Hematopoietic multipotent progenitor cell (in vitro differentiated cells): Measurements from ENCODE around the gene PODXL. TPM values are rescaled to one million over a fixed set of nuclear protein-coding genes. Genes with fewer than 3 reads are reported as not detected.
"Not testable (repeated sequence)": the region's sequence is repeated elsewhere in the genome, so short reads cannot be mapped to it uniquely, and the experiment has no call there.

Experiments
- DNase-seq, 3 donors: peaks; one replicate each; pipeline ENCODE4 v3.0.0-alpha.2; 2011 to 2015; ENCODE audit warnings: low read depth in 2 of 3, low spot score in 2 of 3
- total RNA-seq: library from RNA; depleted of rRNA; stranded (reverse); fragments of >200 nt; gene quantifications from one replicate; pipeline ENCODE4 v1.2.3, GENCODE V29; 2012

PODXL gene
- total RNA-seq, 1 donor, result 1.1 TPM

DNA sequence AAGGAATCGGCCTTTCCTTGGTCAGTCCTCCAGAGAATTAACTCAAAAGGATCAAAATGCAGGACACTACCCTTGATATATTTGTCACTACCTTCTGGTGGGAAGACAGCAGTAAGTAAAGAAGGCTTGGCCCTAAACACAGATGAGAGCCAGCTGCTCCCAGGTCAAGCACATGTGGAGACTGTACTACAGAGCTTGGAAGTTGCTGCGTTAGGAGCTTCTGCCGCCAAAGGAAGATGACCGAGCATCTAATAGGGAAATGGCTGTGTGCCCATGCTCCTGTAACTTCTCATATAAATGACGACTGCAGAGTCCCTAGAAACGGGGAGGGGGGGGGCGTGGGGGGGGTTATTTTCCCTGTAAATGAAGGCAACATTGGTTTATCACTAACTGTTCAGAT is 59.0 kb downstream of the PODXL start:
- no peak for DNase-seq

- DNase-seq, result no peak
Measured at GRCh38 chr7:131495669-131496498, 60.5 kb downstream of the PODXL start.

GRCh38 chr7:131494182-131494581 is 62.2 kb downstream of the PODXL start:
- DNase-seq, result no peak

DNA sequence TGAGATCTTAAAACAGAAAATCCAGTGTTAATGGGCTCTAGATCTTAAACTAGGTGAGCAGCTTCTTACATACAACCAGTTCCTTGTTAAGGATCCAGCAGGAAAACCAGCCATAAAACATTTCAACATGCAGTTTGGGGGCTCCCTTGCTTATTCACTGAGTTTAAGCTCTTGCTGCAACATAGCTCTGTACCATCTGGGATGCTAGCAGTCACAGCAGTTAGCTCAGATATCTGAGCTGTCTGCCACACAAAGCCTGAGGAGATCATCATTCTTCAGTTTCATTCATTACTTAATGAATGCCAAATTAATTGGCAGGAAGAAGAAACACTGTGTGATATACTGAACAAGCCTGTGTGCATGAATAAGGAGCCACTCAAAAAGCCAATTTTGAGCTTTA is 62.8 kb downstream of the PODXL start:
- DNase-seq, result no peak

DNA sequence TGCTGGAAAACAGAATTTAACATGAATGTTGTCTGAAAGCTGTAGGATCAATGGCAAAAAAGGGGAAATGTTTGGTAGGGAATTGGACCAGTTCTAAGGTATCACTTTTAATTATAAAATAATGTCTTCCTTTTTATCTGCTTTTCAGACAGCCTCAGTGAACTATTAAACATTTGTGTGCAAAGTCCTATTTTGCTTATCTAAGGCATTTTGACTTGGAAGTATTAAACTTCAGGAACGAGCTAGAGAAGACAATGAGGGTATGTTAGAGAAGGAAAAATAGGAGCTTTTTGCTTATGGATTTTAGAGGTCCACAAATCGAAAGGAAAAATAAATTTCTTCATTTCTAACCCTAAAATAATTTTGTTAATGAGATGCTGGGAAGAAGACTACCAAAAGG is 63.3 kb downstream of the PODXL start:
- no peak for DNase-seq

- no peak for DNase-seq
Measured at GRCh38 chr7:131489881-131490280, 66.5 kb downstream of the PODXL start.

DNA sequence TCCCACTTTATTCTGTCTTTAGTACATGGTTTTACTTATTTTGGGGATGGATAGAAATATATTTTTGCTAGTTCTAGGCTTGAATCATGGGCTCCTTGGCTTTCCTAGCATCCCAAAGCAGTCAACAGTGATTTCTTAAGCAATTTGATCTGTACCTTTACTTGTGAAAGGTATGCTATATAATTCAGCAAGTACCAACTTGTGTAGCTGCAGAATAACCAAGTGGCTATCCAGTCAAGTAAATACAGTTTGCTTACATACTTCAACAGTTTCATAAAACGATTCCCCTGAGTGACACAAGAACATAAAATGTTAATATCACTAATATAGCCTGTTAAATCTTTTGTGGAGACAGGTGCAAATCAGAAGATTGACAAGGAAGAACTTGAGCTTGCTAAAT is 67.2 kb downstream of the PODXL start:
- no peak for DNase-seq

DNA sequence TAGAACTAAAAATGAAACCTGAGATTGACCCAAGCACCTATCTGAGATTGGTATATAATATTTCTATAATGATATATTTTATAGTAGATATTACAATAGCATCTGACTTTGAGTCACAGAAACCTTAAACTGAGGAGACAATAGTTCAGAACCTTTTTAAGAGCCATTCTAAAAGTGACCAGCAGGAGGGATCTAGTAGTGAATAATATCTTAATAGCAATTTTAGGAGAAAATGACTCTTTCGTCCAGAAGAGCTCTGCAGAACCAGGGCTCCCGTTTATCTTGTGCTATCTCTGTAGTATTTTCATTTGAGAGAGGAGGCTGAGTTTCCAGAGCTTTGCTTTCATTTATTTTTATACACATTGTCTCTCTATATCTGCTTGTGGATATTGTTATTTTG is 68.1 kb downstream of the PODXL start:
- no peak for DNase-seq

DNA sequence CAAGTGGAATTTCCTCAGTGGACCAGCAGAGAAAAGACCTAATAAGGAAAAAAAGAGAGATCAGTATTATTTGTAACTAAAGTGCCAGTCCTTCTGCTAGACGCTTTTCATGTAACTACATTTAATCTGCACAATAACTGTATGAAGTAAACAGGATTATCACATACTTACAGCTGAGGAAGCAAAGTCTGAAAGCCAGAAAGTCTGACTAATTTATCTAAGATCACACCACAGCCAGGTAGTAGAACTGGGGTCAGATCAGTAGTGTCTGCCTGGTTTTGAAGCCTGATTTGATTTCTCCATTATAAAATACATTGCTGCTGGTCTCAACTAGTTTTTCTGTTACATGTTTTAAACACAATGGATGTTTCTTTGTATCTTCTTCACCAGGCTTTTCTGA is 69.2 kb downstream of the PODXL start:
- DNase-seq, result no peak

DNA sequence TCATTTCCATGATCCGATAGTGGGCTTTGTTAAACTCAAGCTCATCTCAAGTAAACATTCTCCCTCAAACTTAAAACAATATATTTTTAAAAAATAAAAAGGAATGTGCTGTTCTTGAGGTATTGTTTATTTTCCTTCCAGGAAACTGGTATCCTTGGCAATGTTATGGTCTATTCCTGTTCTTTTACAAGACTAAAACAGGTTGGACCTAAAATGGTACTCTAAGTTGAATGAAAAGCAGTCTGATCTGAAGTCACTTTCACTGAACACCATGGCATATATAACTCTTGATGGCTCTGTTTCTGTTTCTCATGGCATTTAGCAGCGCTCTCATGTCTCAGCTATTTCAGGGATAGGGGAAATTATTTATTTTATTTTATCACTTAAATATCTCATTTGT is 70.1 kb downstream of the PODXL start:
- DNase-seq, result no peak

DNA sequence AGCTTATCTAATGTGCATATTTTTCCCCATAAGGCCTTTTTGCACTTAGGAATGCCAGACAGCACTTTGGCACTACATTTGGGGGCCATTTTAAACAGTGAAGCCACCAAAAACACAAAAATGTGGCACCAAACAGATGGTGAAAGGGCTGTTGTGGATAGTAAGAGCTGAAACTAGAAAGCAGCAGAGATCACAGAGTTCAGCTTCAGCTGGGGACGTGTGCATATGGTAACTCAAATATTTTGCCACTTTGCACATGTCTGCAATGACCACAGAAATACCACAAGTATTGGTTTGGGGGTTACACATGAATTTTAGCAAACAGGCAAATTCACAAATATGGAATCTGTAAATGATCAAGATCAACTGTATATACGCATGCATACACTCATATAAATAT is 72.8 kb downstream of the PODXL start:
- DNase-seq, result no peak

DNA sequence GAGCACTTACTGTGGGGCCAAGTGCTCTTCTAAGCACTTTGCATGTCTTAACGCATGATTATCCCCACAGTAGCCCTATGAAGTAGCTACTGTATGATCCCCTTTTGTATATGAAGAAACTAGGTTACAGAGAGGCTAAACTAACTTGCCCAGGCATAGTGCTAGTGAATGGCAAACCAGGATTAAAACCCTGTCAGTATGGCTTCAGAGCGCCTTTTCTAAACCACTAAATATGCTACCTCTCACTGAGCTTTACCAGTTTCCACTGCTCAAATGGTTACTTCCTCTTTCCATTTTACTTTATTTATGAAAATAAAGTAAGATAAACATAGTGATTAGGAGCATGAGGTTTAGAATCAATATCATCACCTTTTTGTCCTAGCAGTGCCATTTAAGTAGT is 73.6 kb downstream of the PODXL start:
- no peak for DNase-seq

GRCh38 chr7:131480384-131481315 is 75.8 kb downstream of the PODXL start:
- DNase-seq, result no peak

- DNase-seq, result no peak
Measured at GRCh38 chr7:131476740-131477139, 79.7 kb downstream of the PODXL start.

- no peak for DNase-seq
Measured at GRCh38 chr7:131471250-131472004, 85.0 kb downstream of the PODXL start.

DNA sequence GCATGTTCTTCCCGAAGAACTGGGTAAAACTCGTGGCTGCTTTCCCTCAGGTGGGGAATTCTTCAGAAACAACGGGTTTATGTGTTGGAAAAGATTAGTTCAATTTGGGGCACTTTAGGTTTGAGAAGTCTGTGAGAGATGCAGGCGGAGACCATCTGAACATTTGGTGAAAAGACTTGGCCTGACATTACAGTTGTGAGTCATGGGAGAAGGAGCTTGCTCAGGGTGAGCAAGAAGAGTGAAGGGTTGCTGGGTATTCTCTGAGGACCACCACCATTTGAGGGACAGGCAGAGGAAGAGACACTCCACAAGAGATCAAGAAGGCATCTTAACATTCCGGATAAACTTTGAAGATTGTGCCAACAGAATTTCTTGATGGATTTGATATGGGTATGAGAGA is 88.6 kb downstream of the PODXL start:
- no peak for DNase-seq

- no peak for DNase-seq
Measured at GRCh38 chr7:131466735-131467365, 89.6 kb downstream of the PODXL start.

GRCh38 chr7:131462715-131463114 is 93.7 kb downstream of the PODXL start:
- not testable (repeated sequence) for DNase-seq

GRCh38 chr7:131462059-131462458 is 94.4 kb downstream of the PODXL start:
- DNase-seq, result no peak

DNA sequence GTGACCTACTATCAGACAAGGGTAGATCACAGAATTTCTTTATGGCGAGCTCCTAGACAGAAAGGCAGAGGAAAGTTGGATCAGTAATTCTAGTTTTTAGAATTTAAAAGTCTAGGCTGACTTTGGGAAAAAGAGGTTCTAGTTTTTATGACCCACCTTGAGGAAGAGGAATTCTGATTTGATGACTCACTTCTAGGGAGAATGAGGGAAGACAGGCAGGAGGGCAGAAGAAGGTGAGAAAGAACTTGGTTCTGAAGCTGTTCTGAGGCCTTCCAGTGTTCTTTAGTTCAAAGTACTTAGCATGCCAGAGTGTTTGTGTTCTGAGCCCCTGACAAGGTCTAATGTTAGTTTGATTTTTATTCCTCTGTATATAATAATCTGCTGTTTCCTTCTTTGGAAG is 97.2 kb downstream of the PODXL start:
- no peak for DNase-seq

GRCh38 chr7:131456338-131456737 is 100.1 kb downstream of the PODXL start:
- DNase-seq, result no peak
